Measurements from ENCODE around the gene CACYBP. TPM values are rescaled to one million over a fixed set of nuclear protein-coding genes. Genes with fewer than 3 reads are reported as not detected.
"Not testable (repeated sequence)": the region's sequence is repeated elsewhere in the genome, so short reads cannot be mapped to it uniquely, and the experiment has no call there.

CACYBP gene
- total RNA-seq, 4 donors from 2014 or later = 53.2 to 149 (median 89.1) TPM

GRCh38 chr1:175037416-175037815 lies 37.7 kb downstream of the CACYBP start:
- TF ChIP-seq CTCF (IDR thresholded peaks at IDR 0.05) = no peak
- DNase-seq (ENCODE audit: low spot score) (no peak), ATAC-seq (ENCODE audit: low FRiP score) (no peak)

DNA sequence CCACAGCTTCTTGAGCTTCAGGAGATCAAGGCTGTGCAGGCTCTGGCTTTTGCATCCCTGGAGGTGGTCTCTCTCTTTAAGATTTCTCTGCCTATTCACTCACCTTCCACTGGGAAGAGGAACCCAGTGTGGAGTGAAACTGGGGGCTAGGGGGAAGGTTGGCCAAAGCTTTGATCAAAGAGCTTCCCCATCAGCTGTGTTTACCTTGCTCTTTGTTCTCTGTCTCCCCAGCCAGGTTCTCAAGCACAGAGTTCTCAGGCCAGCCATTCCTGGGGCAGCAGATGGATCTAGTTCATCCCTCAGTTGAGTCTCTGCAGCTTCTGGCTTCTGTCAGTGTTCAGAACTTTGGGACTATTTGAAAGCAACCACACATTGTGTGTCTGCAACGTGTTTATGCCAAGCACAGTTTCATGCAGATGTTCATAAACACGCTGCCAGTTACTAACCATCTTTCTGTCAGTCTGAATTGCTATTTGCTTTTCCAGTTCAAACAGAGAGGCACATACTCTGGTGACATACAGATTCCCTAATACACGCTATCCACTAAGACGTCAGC lies 40.7 kb downstream of the CACYBP start:
- no peak for ATAC-seq (ENCODE audit: low FRiP score)
- DNase-seq (ENCODE audit: low spot score) = no peak

GRCh38 chr1:175042650-175043049 lies 42.9 kb downstream of the CACYBP start:
- DNase-seq (ENCODE audit: low spot score) (no peak), ATAC-seq (ENCODE audit: low FRiP score) (no peak)
- TF ChIP-seq CTCF (IDR thresholded peaks at IDR 0.05) = no peak

More for the DNA sequence above, 40.7 kb downstream of the CACYBP start:
- TF ChIP-seq CTCF (IDR thresholded peaks at IDR 0.05) = no peak

DNA sequence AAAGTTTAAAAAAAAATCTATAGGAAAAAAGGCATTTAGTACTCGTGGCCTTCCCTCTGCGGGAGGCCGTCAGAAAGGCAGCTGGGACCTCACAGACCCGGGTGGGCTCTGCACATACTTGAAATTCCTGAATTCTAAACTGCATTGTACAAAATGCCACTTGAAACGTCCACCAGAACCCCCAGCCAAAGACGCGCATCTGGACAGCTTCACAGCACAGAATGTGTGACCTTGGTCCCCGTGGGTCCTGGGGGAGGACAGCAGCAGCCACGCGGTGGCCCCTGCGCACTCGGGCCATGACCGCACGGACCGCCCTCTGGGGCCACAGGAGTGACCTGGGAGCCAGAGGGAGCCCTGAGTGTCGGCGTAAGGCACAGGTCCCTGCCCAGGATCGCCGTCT lies 44.1 kb downstream of the CACYBP start:
- DNase-seq (ENCODE audit: low spot score) (no peak), ATAC-seq (ENCODE audit: low FRiP score) (no peak)
- no peak for TF ChIP-seq CTCF (IDR thresholded peaks at IDR 0.05)

- not testable (repeated sequence) for DNase-seq (ENCODE audit: low spot score); ATAC-seq (ENCODE audit: low FRiP score)
Observed at GRCh38 chr1:175044591-175044990, 44.8 kb downstream of the CACYBP start.

- ATAC-seq (ENCODE audit: low FRiP score) (no peak), DNase-seq (ENCODE audit: low spot score) (no peak)
- no peak for TF ChIP-seq CTCF (IDR thresholded peaks at IDR 0.05)
Observed at GRCh38 chr1:175045097-175045496, 45.4 kb downstream of the CACYBP start.

DNA sequence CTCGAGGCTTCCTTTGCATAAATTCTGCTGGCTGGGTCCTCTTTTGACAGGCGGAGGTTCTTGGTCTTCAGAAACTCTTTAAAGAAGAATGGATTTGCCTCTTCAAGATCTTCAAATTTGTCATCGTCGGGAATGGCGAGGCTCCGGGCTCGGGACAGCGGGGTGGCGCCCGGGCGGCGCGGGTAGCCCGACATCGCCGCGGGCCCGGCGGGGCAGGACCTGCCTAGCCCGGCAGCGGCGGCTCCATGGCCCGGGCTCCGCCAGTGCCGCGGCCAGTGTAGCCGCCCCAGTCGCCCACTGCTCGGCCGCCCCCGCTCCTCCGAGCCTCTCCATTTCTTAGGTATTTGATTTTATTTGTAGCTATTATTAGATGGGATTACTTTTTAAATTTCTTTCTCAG lies 45.8 kb downstream of the CACYBP start:
- ATAC-seq (ENCODE audit: low FRiP score) = no peak

More for the DNA sequence above, 45.8 kb downstream of the CACYBP start:
- no peak for DNase-seq (ENCODE audit: low spot score)
- no peak for TF ChIP-seq CTCF (IDR thresholded peaks at IDR 0.05)
